Endothelial cell of umbilical vein (primary cell): ENCODE data around the gene CARD14. TPM values are rescaled to one million over a fixed set of nuclear protein-coding genes. Genes with fewer than 3 reads are reported as not detected.

Experiments used
- BruUV-seq: library from RNA; stranded (reverse); fragments of 400-500 nt; replicated peaks from 2 replicates; lab custom pipeline; 2021; lab: Mats Ljungman, UMichigan
- CTCF ChIA-PET: fragments of 300-600, 350-600 bp; sonication (Branson Sonifier 250); formaldehyde crosslinking; loops from one replicate; lab custom pipeline; 2021; ENCODE audit warnings: antibody characterized with exemption, inconsistent platforms; lab: Charles Lee
- POLR2A ChIA-PET: fragments of 300-600, 350-600 bp; sonication (Branson Sonifier 250); formaldehyde crosslinking; loops from one replicate; lab custom pipeline; 2021; ENCODE audit warnings: antibody characterized with exemption, inconsistent platforms; lab: Charles Lee
- DNase-seq: peaks from one replicate; pipeline ENCODE4 v3.0.0-alpha.2; 2011; ENCODE audit warnings: low read depth, low spot score
- FAIRE-seq: peaks from 2 replicates; lab custom pipeline; 2011; peaks lifted over from hg19 to GRCh38; lab: Jason Lieb, UNC
- H2AFZ ChIP-seq: 2 replicates; pipeline ENCODE4 v1.6.0; 2012; ENCODE audit warnings: low read depth, low read length, control low read depth, inconsistent platforms
- H3K27ac ChIP-seq: 2 replicates; pipeline ENCODE4 v1.5.1; 2011; ENCODE audit warnings: low read depth, mild to moderate bottlenecking, control low read depth, low read length, moderate library complexity; ENCODE audit not compliant: insufficient read depth
- H3K27me3 ChIP-seq, 2 experiments: 2 replicates each; pipeline versions ENCODE4 v1.6.0 to v1.6.1; 2011; ENCODE audit warnings: low read length in 2 of 2, mixed read lengths in 1 of 2; ENCODE audit not compliant: control insufficient read depth in 2 of 2, insufficient read depth in 2 of 2
- H3K36me3 ChIP-seq, 2 experiments: 2 replicates in 1 of 2; 3 replicates in 1 of 2; pipeline ENCODE4 v1.5.1; 2011; ENCODE audit warnings: low read length in 2 of 2, mild to moderate bottlenecking in 1 of 2, moderate library complexity in 1 of 2; ENCODE audit not compliant: control insufficient read depth in 2 of 2, insufficient read depth in 2 of 2; ENCODE audit errors: extremely low read depth in 1 of 2
- H3K4me1 ChIP-seq: 3 replicates; pipeline ENCODE4 v1.5.1; 2011; ENCODE audit warnings: mild to moderate bottlenecking, low read length; ENCODE audit not compliant: control insufficient read depth, insufficient read depth; ENCODE audit errors: extremely low read depth
- H3K4me2 ChIP-seq: 2 replicates; pipeline ENCODE4 v1.6.1; 2011; ENCODE audit warnings: low read length, control low read depth, mixed read lengths; ENCODE audit not compliant: insufficient read depth
- H3K4me3 ChIP-seq, 3 experiments: fragments of 200-600 bp in 1 of 3; sonication (generic), shearing (Covaris generic) in 1 of 3; replicated peaks in 1 of 3; 2 replicates each; pipeline ENCODE4 v1.5.1; 2011 to 2016; ENCODE audit warnings: control low read depth in 3 of 3, low read length in 3 of 3, mild to moderate bottlenecking in 2 of 3, inconsistent platforms in 1 of 3, low read depth in 1 of 3, moderate library complexity in 1 of 3; ENCODE audit not compliant: insufficient read depth in 1 of 3
- H3K79me2 ChIP-seq: 2 replicates; pipeline ENCODE4 v1.6.0; 2012; ENCODE audit warnings: low read length, inconsistent platforms; ENCODE audit not compliant: control insufficient read depth, insufficient read depth
- H3K9ac ChIP-seq: replicated peaks from 2 replicates; pipeline ENCODE3; 2011; ENCODE audit warnings: low read length, control low read depth; ENCODE audit not compliant: insufficient read depth; ENCODE audit errors: extremely low read depth
- H3K9me1 ChIP-seq: replicated peaks from 3 replicates; pipeline ENCODE4 v1.6.0; 2011; ENCODE audit warnings: mild to moderate bottlenecking, low read length; ENCODE audit not compliant: control insufficient read depth, insufficient read depth; ENCODE audit errors: extremely low read depth
- H3K9me3 ChIP-seq: replicated peaks from 2 replicates; pipeline ENCODE4 v1.5.1; 2012; ENCODE audit warnings: low read length, inconsistent platforms; ENCODE audit not compliant: control insufficient read depth, insufficient read depth
- H4K20me1 ChIP-seq: replicated peaks from 2 replicates; pipeline ENCODE3; 2011; ENCODE audit warnings: mild to moderate bottlenecking, low read length; ENCODE audit not compliant: control insufficient read depth, insufficient read depth; ENCODE audit errors: extremely low read depth
- CTCF ChIP-seq, 2 donors: IDR thresholded peaks; 1 replicate in 1 of 2; 2 replicates in 1 of 2; pipeline ENCODE4 v1.5.1; 2011; ENCODE audit warnings: low read length in 2 of 2, mild to moderate bottlenecking in 2 of 2, moderate library complexity in 2 of 2, control low read depth in 1 of 2, inconsistent platforms in 1 of 2, low read depth in 1 of 2; ENCODE audit not compliant: insufficient read depth in 1 of 2; ENCODE audit errors: extremely low read depth in 1 of 2
- EZH2 ChIP-seq: IDR thresholded peaks from 2 replicates; pipeline ENCODE4 v1.6.1; 2012; ENCODE audit warnings: borderline replicate concordance, low read depth, mild to moderate bottlenecking, moderate library complexity, low read length, inconsistent platforms; ENCODE audit not compliant: severe bottlenecking
- FOS ChIP-seq: IDR thresholded peaks from 2 replicates; pipeline ENCODE4 v1.6.1; 2011; ENCODE audit warnings: mild to moderate bottlenecking, low read length, moderate library complexity, borderline replicate concordance; ENCODE audit not compliant: insufficient read depth
- GATA2 ChIP-seq: IDR thresholded peaks from 2 replicates; pipeline ENCODE4 v1.7.0; 2011; ENCODE audit warnings: low read depth, mild to moderate bottlenecking, moderate library complexity, mixed read lengths, low read length; ENCODE audit not compliant: insufficient read length, insufficient read depth
- JUN ChIP-seq: IDR thresholded peaks from 2 replicates; pipeline ENCODE4 v1.6.1; 2011; ENCODE audit warnings: borderline replicate concordance, low read depth; ENCODE audit not compliant: insufficient read length, insufficient read depth
- MAX ChIP-seq: IDR thresholded peaks from 2 replicates; pipeline ENCODE4 v1.6.1; 2011; ENCODE audit not compliant: insufficient read depth, insufficient read length
- MYC ChIP-seq: IDR thresholded peaks from one replicate; pipeline ENCODE4 v1.6.1; 2011; ENCODE audit warnings: mild to moderate bottlenecking, low read depth, low read length
- POLR2A ChIP-seq: IDR thresholded peaks from 2 replicates; pipeline ENCODE4 v1.6.1; 2012; ENCODE audit warnings: low read depth, mild to moderate bottlenecking, control low read depth, low read length
- POLR2AphosphoS5 ChIP-seq: IDR thresholded peaks from 2 replicates; pipeline ENCODE4 v1.6.1; 2012; ENCODE audit warnings: low read depth, mild to moderate bottlenecking, control low read depth, low read length, moderate library complexity; ENCODE audit not compliant: insufficient read depth
- dilution Hi-C: fragments of 300-500 bp; cut with MboI; formaldehyde crosslinking; loops from one replicate; pipeline ENCODE4 v1.15.0; 2019; ENCODE audit warnings: low sequenced_read_pairs; ENCODE audit not compliant: extremely low pct_ligation_motif_present
- intact Hi-C: fragments of 100-400 bp; cut with micrococcal nuclease; formaldehyde crosslinking; loops from one replicate; pipeline ENCODE4 v1.10.0; 2022
- polyA plus RNA-seq, 4 experiments: library from polyadenylated mRNA; depleted of rRNA in 3 of 4; stranded (reverse) in 3 of 4; unstranded in 1 of 4; fragments of >200 nt; gene quantifications; 2 replicates each; pipeline versions ENCODE4 v1.2.1 to v1.2.3, GENCODE V29; 2011 to 2012; ENCODE audit warnings: missing spikeins in 1 of 4
- total RNA-seq: library from RNA; stranded (reverse); gene quantifications from 2 replicates; pipeline ENCODE4 v1.2.3, GENCODE V29; 2021

The CARD14 gene
- total and polyA plus RNA-seq, 2 donors (not counting 3 experiments of a cell fraction or from before 2014, with no cell fraction given), result not detected

- H3K27me3 ChIP-seq, result no peaks in the 10 kb centered on the region
- H3K79me2 ChIP-seq, result no peaks in the 10 kb centered on the region
- no TSS peak for BruUV-seq
- intact Hi-C loops, result no loop called here
- no peak overlapping the region for H2AFZ ChIP-seq
- no peak overlapping the region for H3K9ac ChIP-seq
- TF ChIP-seq MAX, result no peak
- no peak for TF ChIP-seq FOS
- TF ChIP-seq MYC, result no peak
- TF ChIP-seq EZH2, result no peak
- no peak for TF ChIP-seq CTCF (IDR thresholded peaks at IDR 0.05; ENCODE audit: extremely low read depth in 1 of 2, insufficient read depth in 1 of 2, low read depth in 1 of 2, low read length in 2 of 2)
- TF ChIP-seq JUN, result no peak
- no peak for TF ChIP-seq GATA2
- TF ChIP-seq POLR2AphosphoS5, result no peak
- no peak for TF ChIP-seq POLR2A
- no peak overlapping the region for H3K4me2 ChIP-seq
- peaks cover 11 to 50% of the 10 kb centered on the region in 2 experiments for H3K36me3 ChIP-seq
- no peaks in the 10 kb centered on the region for H3K9me1 ChIP-seq
- ChIA-PET CTCF (interaction anchor here (2.8 kb wide), 1 partner anchor 17 kb away, joined by 10 read pairs; no protein-coding TSS in a partner anchor), POLR2A (no interaction called here)
- H4K20me1 ChIP-seq, result no peaks in the 10 kb centered on the region
- FAIRE-seq (no peak), DNase-seq (no peak)
- no peaks in the 10 kb centered on the region for H3K9me3 ChIP-seq
- dilution Hi-C loops, result no loop called here
- no peaks in the 10 kb centered on the region for H3K4me1 ChIP-seq
- H3K27ac ChIP-seq, result no peak overlapping the region
- no peak overlapping the region for H3K4me3 ChIP-seq
Observed at GRCh38 chr17:80212511-80212910, 42.7 kb downstream of the CARD14 start.
